ENCODE data around the gene POGZ.
"Not testable (repeated sequence)": the region's sequence is repeated elsewhere in the genome, so short reads cannot be mapped to it uniquely, and the experiment has no call there.

The POGZ gene

DNA sequence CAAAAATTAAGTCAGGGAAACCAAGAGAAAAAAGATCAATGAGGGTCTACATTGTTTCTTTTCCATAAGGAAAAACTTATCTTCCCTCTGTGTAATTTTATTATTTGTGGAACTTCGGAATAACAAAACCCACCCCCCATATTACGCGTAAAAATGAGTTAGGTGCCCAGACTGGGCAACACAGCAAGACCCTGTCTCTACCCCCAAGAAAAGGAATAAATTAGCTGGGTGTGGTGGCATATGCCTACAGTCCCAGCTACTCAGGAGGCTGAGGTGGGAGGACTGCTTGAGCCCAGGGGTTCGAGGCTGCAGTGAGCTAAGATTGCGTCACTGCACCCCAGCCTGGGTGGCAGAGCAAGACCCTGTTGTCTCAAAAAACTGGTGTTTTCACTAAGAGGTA lies 39.5 kb downstream of the POGZ start:
- no peak for DNase-seq (ENCODE audit: low spot score)

DNA sequence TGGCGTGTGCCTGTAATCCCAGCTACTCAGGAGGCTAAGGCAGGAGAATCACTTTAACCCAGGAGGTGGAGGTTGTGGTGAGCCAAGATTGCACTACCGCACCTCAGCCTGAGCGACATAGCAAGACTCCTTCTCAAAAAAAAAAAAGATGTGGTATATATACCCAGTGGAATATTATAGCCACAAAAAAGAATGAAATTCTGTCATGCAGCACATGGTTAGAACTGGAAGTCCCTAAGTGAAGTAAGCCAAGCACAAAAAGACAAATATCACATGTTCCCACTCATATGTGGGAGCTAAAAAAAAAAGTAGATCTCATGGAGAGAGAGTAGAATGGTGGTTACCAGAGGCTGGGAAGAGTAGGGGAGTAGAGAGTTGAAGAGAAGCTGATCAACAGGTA lies 41.2 kb downstream of the POGZ start:
- DNase-seq (ENCODE audit: low spot score): no peak

DNA sequence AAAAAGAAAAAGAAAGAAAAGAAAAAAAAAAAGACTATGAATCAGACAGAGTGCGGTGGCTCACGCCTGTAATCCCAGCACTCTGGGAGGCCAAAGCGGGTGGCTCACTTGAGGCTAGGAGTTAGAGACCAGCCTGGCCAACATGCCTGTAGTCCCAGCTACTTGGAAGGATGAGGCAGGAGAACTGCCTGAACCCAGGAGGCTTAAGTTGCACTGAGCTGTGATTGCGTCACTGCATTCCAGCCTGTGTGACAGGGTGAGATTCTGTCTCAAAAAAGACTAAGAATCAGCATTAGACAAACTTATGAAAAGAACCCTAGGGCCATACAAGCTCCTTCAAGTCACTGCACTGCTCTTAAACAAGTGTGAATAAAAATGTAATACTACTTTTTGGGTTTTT lies 43.1 kb downstream of the POGZ start:
- no peak for DNase-seq (ENCODE audit: low spot score)

DNA sequence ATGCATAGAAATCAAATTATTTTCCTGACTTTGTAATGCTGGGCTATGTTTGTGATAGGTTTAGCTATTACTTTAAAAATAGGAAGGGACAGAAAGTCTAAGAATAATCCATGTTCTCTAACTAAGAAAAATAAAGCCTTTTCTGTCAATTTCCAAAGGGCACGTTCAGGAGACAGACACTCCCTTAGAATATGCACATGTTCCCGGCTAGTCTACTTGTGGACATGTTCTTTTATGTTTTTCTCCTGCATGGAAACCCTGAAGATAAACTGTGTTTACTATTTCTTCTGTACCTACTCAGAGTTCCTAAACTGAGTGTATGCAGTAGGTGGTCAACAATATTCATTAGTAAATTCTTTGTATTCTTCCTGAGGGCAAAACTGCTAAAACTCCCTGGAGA lies 47.4 kb downstream of the POGZ start:
- DNase-seq (ENCODE audit: low spot score): no peak

DNA sequence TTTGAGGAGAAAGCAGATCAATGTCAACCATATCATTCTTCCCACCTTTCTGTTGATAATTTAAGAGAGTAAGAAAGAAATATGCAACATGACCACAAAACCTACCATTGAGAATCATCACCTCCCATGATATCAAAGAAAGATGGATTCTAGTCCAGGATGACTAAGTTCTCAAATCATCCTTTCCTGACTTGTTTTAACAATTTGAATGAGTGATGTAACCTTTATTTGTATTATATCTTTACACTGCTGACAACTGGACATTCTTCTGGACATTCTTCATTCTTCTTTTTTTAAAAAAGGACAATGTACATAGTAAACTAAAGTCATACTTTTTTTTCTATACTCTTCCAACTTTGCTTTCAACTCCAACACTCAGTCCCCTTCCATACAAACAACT lies 50.4 kb downstream of the POGZ start:
- no peak for DNase-seq (ENCODE audit: low spot score)

DNA sequence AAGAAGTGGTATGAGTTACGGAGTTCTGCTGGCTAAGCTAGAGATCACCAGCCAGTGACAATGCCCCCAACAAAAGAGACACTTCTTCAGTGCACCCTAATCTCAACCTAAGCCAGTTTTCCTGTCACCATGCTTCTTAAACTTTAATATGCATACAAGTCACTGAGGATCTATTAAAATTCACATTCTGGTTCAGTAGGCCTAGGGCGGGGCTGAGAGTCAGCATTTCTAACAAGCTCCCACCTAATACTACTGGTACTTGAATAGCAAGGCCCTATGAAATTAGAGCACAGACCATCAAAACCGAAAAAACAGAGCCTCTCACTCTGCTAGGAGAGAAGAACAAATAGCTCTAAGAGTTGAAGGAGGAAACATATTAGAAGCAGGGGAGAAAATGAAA lies 52.0 kb downstream of the POGZ start:
- DNase-seq (ENCODE audit: low spot score): no peak

DNA sequence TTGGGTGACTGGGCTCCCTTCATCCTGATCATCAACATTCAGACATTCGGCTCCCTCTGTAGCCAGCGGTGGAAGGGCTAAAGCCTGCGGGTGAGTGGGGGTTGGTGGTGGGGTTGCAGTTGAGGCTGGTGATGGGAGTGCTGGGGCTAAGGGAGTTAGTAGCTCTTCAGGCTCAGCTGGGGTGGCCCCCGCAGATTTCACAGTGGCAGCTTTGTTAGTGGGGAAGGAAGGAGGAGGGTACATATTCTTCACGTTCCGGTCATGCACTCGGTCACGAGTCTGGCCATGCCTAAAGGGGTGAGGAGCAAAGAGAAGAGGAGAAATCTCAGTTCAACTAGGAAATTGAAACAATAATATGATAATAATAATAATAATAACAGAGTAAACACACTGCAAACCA lies 53.1 kb downstream of the POGZ start:
- DNase-seq (ENCODE audit: low spot score): no peak

DNA sequence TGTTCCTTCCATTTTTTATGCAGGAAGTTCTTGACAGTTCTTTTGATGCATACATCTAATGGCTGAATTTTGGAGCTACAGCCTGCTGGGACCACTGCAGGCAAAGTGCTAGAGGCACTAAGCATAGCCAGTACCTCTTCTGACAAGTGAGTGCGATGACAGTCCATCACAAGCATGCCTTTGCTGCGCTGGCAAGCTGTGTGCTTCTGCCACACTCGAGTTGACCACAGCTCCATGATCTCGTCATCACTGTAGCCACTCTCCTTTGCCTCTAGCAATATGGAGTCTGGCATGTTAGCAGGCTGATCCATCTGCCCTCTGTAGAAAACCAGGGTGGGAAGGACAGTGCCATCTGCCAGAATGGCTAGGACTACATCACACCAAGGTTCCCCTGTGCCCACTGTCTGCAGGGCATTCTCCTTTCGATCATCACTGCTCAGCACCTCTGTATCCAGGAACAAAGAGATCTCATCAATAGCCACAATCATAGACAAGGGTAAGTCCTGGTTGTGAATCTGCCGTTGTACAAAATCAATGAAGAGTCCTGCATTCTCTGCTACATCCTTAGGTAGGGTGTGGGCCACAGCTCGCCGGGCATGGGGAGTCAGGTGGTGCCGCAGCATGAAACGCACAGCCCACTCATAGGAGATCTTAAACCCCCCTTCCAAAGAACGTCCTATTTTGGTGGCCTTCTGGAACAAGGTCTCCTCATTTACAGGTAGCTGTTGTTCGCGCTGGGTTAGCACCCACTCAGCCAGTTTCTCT lies 53.9 kb downstream of the POGZ start:
- DNase-seq (ENCODE audit: low spot score): no peak

DNA sequence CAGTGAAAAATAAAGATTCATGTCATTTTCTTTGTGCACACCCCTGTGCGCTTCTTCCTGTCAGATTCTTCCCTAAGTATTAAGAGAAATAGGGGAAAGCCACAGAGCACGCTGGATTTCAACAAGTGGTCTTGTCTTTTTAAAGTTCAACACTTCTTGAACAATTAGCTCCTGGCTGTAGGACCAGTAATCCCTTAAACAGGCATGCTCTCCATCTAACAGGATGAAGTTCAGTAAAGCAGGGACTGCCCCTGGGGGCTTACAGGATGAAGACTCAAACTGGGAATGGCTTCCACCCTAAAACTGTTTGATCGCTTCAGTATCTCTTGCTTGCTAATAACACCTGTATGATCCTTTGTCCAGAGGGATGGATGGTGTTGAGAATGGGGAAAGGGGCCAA lies 55.7 kb downstream of the POGZ start:
- no peak for DNase-seq (ENCODE audit: low spot score)

DNA sequence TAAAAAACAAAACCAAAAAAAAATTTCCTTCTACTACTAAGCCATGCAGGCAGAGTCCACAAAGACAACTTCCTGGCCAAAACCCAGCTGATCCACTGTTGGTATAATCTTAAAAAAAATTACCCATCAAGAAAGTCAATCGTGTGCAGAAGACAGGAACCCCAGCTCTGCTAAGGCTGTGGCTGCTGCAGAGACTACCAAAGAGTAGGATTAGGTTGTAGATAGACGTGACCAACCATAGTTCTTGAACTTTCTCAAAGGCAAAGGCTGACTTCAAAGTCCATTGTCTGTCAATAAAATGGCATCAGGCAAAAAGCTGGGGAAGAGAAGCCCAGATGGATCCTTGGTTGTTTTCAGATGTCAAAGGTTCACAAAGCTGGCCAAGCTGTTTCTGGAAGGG lies 56.5 kb downstream of the POGZ start:
- DNase-seq (ENCODE audit: low spot score): no peak

DNA sequence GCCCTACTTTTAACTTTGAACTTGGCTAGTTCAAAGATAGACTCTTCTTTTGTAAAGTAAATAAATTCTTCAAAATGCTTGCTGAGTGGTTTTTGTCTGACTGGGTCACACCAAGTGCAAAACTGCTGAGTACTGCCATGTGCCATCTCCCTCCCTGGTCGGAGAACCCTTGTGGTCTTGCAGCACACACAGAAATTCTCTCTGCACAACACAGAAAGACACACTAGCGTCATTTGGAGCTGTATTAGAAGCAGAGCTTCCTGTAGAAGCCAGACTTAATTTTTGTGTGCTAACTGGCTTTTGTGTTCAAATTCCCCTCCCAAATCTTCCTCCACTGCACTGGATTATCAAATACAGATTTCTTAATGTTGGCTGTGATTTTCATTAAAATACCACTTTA lies 57.4 kb downstream of the POGZ start:
- DNase-seq (ENCODE audit: low spot score): no peak

DNA sequence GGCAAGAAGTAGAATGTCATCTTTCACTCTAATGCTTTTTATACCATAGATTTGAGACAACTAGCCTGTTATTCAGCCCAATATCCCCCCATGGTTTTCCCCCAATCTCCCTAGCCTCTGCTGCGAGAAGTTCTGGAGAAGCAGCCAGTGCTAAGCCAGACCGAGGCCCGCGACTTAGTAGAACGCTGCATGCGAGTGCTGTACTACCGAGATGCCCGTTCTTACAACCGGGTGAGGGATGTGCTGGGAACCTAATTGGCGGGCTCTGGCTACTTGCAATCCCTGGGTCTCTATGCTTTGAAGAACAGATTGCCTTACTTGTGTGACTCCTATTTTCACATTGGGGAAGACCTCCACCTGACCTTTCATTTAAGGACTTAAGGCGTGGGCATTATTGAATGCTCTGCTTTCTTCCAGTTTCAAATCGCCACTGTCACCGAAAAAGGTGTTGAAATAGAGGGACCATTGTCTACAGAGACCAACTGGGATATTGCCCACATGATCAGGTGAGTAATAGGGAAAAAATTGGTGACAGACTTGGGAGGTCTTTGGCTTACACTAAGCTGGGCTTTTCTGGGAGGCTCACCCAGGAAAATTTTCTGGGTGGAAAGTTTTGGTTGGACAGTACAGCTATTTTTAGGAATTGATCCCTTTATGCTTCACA lies 58.0 kb downstream of the POGZ start:
- no peak for DNase-seq (ENCODE audit: low spot score)

DNA sequence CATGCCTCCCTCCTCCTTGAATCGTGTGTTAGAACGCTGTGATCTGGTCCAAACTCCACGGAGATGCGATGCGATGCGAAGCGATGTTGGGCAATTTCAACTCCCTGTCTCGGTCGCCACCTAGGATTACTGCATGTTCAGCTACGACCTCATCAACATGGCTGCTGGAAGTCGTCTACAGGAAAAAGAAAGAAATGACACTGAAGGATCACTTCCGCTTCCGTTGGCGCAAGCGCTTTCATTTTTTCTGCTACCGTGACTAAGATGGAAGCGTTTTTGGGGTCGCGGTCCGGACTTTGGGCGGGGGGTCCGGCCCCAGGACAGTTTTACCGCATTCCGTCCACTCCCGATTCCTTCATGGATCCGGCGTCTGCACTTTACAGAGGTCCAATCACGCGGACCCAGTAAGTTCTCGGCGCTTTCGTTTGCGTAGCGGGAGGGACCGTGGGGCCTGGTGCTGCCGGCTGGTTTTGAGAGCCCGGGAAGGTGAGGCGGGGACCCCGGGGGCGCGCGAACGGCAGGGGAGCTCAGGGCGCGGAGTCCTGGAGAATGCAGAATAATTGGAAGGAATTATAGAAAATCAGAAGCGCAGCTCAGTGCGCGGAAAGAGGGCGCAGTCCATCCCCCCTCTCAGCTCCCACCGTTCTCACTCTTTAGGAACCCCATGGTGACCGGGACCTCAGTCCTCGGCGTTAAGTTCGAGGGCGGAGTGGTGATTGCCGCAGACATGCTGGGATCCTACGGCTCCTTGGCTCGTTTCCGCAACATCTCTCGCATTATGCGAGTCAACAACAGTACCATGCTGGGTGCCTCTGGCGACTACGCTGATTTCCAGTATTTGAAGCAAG lies 59.7 kb downstream of the POGZ start, which contains the start of gene PSMB4:
Gene PSMB4, plus strand, starts transcription at position 250 of the 848 bp plus-strand sequence. Its CDS starts 15 bp downstream, at position 265.
- DNase-seq (ENCODE audit: low spot score): peak; percentile 90

DNA sequence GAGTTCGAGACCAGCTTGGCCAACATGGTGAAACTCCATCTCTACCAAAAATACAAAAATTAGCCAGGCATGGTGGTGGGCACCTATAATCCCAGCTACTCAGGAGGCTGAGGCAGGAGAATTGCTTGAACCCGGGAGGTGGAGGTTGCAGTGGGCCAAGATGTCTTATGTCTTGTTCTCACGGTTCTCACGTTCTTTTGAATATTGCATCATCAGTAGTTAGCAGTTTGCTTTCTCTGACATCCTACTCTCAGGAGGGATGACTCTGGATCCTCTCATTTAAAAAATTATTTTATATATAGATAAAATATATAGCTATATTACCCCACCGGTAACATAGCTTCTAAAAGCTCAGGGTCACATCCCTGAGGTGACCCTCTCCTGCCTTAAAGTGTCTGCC lies 63.0 kb downstream of the POGZ start:
- not testable (repeated sequence) for DNase-seq (ENCODE audit: low spot score)

DNA sequence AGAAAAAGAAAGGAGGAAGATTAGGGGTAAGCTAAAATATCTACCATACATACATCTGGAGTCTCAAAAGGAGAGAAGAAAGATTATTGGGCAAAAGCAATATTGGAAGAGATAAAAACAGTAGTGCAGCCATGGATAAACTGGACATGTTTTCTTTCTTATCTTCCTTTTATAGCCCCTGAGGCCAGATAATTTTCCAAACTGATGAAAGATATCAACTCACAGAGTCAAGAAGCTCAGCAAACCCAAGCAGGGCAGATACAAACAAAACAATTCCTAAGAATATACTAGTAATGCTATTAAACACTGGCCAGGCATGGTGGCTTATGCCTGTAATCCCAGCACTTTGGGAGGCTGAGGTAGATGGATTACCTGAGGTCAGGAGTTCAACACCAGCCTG lies 65.7 kb downstream of the POGZ start:
- no peak for DNase-seq (ENCODE audit: low spot score)

DNA sequence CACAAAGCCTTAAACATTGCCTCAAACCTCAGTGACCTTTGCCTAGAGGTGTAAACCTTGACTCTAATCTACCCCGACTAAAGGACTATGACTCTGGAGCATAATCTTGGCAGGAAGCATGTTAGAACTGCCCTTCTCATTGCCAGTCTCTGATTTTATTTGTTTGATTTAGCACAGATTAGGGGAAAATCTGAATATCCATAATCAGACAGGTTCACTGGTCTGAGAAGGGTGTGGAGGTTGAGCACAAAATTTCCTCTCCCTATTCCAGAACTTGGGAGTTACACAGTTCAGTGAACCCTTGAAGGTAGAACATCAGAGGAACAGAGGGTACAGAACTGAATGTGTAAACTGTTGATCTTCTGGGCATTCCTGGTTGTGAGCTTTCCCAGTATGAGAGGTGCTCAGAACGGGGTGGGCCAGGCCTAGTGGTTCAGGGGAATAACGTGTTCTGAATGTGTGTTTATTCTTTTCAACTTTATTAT lies 68.2 kb downstream of the POGZ start:
- no peak for DNase-seq (ENCODE audit: low spot score)

DNA sequence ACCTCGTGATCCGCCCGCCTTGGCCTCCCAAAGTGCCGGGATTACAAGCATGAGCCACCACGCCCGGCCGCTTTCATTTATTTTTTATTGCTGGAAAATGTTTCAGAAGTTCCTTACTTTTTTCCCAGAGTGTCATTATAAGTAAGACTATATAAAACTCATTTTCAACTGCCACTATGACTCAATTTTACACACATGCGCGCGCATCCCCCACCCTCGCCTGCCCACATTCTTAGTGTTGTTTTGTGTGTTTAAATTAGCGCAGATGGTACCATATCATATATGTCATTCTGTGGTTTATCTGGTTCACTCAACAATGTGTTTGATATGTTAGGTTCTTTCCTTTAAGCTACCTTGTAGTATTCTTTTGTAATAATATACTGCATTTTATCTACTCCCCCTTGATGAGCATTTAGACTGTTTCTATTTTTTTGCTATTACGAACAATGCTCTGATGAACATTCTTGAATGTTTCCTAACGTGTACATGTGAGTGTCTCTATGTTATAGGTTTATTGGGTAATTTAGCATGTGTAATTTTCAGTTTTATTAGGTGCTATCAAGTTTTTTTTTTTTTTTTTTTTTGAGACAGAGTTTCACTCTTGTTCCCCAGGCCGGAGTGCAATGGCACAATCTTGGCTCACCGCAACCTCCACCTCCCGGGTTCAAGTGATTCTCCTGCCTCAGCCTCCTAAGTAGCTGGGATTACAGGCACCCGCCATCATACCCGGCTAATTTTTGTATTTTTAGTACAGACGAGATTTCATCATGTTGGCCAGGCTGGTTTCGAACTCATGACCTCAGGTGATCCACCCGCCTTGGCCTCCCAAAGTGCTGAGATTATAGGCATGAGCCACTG lies 68.8 kb downstream of the POGZ start:
- DNase-seq (ENCODE audit: low spot score): not testable (repeated sequence)

DNA sequence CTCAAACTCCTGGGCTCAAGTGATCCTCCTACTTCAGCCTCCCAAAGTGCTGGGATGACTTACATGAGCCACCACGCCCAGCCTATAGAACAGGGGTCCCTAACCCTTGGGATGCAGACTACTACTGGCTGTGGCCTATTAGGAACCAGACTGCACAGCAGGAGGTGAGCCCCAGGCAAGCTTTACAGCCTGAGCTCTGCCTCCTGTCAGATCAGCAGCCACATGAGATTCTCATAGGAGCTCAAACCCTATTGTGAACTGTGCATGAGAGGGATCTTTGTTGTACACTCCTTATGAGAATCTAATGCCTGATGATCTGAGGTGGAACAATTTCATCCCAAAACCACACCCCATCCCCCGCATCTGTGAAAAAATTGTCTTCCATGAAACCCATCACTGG lies 73.3 kb downstream of the POGZ start:
- DNase-seq (ENCODE audit: low spot score): no peak

DNA sequence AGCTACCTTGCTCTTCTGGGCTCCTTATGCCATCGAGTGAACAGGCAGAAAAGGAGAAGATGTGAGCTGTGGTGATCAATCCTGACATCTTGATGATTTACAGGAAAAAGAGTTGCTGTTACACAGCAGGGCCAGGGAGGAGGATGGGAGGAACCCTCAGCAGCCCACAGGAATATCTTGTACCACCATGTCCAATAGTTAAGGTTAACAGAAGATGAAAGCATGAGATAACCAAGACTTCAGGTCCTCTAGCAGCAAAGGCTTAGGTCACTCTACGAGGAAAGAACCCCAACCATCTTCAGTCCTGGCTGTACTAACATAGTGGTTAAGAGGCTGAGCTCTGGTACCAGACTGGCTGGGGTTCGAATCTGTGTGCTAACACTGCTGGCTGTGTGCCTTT lies 74.7 kb downstream of the POGZ start:
- no peak for DNase-seq (ENCODE audit: low spot score)

DNA sequence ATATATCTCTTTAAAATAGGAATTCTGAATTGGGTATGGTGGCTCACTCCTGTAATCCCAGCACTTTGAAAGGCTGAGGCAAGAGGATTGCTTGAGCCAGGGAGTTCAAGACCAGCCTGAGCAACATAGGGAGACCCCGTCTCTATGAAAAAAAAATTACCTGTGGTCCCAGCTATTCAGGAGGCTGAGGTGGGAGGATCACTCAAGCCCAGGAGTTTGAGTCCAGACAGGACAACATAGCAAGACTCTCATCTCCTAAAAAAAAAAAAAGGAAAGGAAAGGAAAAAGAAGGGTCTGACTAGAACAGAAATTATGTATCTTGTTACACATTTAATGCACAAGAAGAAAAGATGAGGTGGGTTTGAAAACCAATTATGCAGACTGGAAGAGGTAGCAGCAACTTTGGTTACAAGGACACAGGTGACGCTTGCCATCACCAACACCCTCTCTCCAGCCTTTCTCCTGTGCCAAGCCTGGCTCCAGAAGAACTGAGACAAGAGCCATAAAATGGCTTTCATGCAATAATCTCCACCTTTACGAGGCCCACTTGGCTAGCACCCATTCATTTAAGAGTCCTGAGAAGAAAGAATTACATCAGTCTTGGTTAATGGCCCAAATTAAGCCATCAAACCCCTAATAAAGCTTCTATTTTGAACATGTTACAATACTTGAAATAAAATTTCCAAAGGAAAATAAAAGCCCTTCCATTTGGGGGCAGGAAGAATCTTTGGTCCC lies 82.0 kb downstream of the POGZ start:
- DNase-seq (ENCODE audit: low spot score): no peak

DNA sequence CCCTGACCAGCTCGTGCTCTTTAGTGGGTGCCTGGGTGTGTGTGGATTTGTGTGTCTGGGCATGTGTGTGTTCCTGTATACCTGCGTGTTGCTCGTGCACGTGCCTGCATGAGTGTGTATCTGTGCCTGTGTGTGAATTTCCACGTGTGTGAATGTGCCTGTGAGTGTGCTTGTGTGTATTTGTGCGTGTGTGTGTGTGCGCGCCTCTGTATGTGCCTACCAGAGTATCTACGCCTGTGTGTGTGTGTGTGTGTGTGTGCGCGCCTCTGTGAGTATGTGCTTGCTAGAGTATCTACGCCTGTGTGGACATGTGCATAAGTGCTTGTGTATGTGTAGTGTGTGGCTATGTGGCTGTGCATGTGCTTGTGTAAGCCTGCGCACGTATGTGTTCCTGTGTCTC lies 86.1 kb downstream of the POGZ start:
- DNase-seq (ENCODE audit: low spot score): no peak
